Choroid plexus epithelial cell (primary cell): Measurements from ENCODE around the gene RPE65.

Source experiments
- DNase-seq: peaks from one replicate; pipeline ENCODE4 v3.0.0-alpha.2; 2010; ENCODE audit warnings: low read depth
- H3K4me3 ChIP-seq: 2 replicates; pipeline ENCODE4 v1.5.1; 2011; ENCODE audit warnings: low read depth, mild to moderate bottlenecking, control low read depth, low read length, moderate library complexity
- CTCF ChIP-seq: conservative IDR thresholded peaks from 2 replicates; pipeline ENCODE4 v1.5.1; 2011; ENCODE audit warnings: low read depth, mild to moderate bottlenecking, control low read depth, inconsistent platforms, low read length, moderate library complexity

Gene RPE65

GRCh38 chr1:68454534-68454933 is 4.8 kb upstream of the RPE65 start:
- H3K4me3 ChIP-seq = no peak overlapping the region
- no peak for DNase-seq
- peak; percentile 16 for TF ChIP-seq CTCF

GRCh38 chr1:68453060-68453670 is 3.4 kb upstream of the RPE65 start:
- H3K4me3 ChIP-seq = no peak overlapping the region
- no peak for DNase-seq
- no peak for TF ChIP-seq CTCF

- H3K4me3 ChIP-seq = no peak overlapping the region
- DNase-seq = no peak
- no peak for TF ChIP-seq CTCF
Measured at GRCh38 chr1:68448365-68448764, 1.4 kb downstream of the RPE65 start.

- no peak for DNase-seq
- H3K4me3 ChIP-seq = no peak overlapping the region
- no peak for TF ChIP-seq CTCF
Measured at GRCh38 chr1:68445709-68446108, 4.0 kb downstream of the RPE65 start.

- H3K4me3 ChIP-seq = no peak overlapping the region
- TF ChIP-seq CTCF = peak; percentile 79
- DNase-seq = peak; percentile 72
Measured at GRCh38 chr1:68442822-68443556, 6.8 kb downstream of the RPE65 start.

GRCh38 chr1:68442006-68442405 is 7.7 kb downstream of the RPE65 start:
- DNase-seq = no peak
- no peak overlapping the region for H3K4me3 ChIP-seq
- peak; percentile 5 for TF ChIP-seq CTCF

GRCh38 chr1:68438310-68438709 is 11.4 kb downstream of the RPE65 start:
- no peak overlapping the region for H3K4me3 ChIP-seq
- no peak for DNase-seq
- TF ChIP-seq CTCF = no peak
